ENCODE results near the gene SPACDR. TPM values are rescaled to one million over a fixed set of nuclear protein-coding genes. Genes with fewer than 3 reads are reported as not detected.

SPACDR gene
- total RNA-seq, 1 donor from 2014 or later: not detected

GRCh38 chr7:100496509-100496908 is 32.4 kb upstream of the SPACDR start:
- no peak for DNase-seq (ENCODE audit: low spot score)
- Mint-ChIP-seq H3K27me3 (ENCODE audit: insufficient read depth, low read depth) (peaks cover 9% of the 10 kb centered on the region), H3K27ac (no peak overlapping the region), H3K9me3 (no peaks in the 10 kb centered on the region), H3K4me1 (peaks cover 26% of the 10 kb centered on the region), H3K4me3 (no peak overlapping the region), H3K36me3 (peaks cover 8% of the 10 kb centered on the region)
- H3F3A ChIP-seq (ENCODE audit: low read depth): no peaks in the 10 kb centered on the region
- TF ChIP-seq EZH2 (IDR thresholded peaks at IDR 0.05): no peak
- TF ChIP-seq EZH2phosphoT487 (IDR thresholded peaks at IDR 0.05): no peak
- TF ChIP-seq CTCF (IDR thresholded peaks at IDR 0.05): no peak
- H3K9ac ChIP-seq: no peak overlapping the region
- peaks cover 17% of the 10 kb centered on the region for H3K27me3 ChIP-seq
- no peak overlapping the region for H2AFZ ChIP-seq (replicated peaks)
- H3K4me1 ChIP-seq: peaks cover 13% of the 10 kb centered on the region
- no peaks in the 10 kb centered on the region for H4K20me1 ChIP-seq (ENCODE audit: low read depth)
- no peaks in the 10 kb centered on the region for H3K9me3 ChIP-seq (ENCODE audit: low read depth)
- no peak overlapping the region for H3K4me2 ChIP-seq
- H3K79me2 ChIP-seq (ENCODE audit: low read depth): no peaks in the 10 kb centered on the region
- H3K36me3 ChIP-seq: no peaks in the 10 kb centered on the region
- no peak overlapping the region for H3K27ac ChIP-seq
- H3K4me3 ChIP-seq: no peak overlapping the region

GRCh38 chr7:100493476-100494264 is 29.6 kb upstream of the SPACDR start:
- TF ChIP-seq CTCF (IDR thresholded peaks at IDR 0.05) (no peak), EZH2 (IDR thresholded peaks at IDR 0.05) (no peak), EZH2phosphoT487 (IDR thresholded peaks at IDR 0.05) (no peak)
- peak overlapping the region; percentile 81 for H2AFZ ChIP-seq (replicated peaks)

GRCh38 chr7:100492738-100493475 is 28.8 kb upstream of the SPACDR start:
- Histone ChIP-seq H3K9ac (no peak overlapping the region), H3K79me2 (ENCODE audit: low read depth) (no peaks in the 10 kb centered on the region), H3K4me3 (peak overlapping the region; percentile 46), H3F3A (ENCODE audit: low read depth) (peaks cover 4% of the 10 kb centered on the region), H3K9me3 (ENCODE audit: low read depth) (no peaks in the 10 kb centered on the region), H4K20me1 (ENCODE audit: low read depth) (no peaks in the 10 kb centered on the region), H2AFZ (replicated peaks) (peak overlapping the region; percentile 81), H3K4me1 (peaks cover 26% of the 10 kb centered on the region), H3K36me3 (no peaks in the 10 kb centered on the region), H3K4me2 (peak overlapping the region; percentile 80), H3K27ac (no peak overlapping the region), H3K27me3 (peaks cover 17% of the 10 kb centered on the region)
- H3K4me1 Mint-ChIP-seq: peaks cover 50% of the 10 kb centered on the region
- no peak for TF ChIP-seq EZH2phosphoT487 (IDR thresholded peaks at IDR 0.05)
- TF ChIP-seq EZH2 (IDR thresholded peaks at IDR 0.05): no peak
- TF ChIP-seq CTCF (IDR thresholded peaks at IDR 0.05): no peak
- H3K9me3 Mint-ChIP-seq: no peaks in the 10 kb centered on the region
- no peak for DNase-seq (ENCODE audit: low spot score)
- peaks cover 11% of the 10 kb centered on the region for H3K36me3 Mint-ChIP-seq
- H3K27ac Mint-ChIP-seq: peak overlapping the region; percentile 7
- peak overlapping the region; percentile 76 for H3K4me3 Mint-ChIP-seq
- peaks cover 10% of the 10 kb centered on the region for H3K27me3 Mint-ChIP-seq (ENCODE audit: insufficient read depth, low read depth)

More at GRCh38 chr7:100493476-100494264, 29.6 kb upstream of the SPACDR start:
- Histone ChIP-seq H3K27ac (no peak overlapping the region), H4K20me1 (ENCODE audit: low read depth) (no peaks in the 10 kb centered on the region), H3K9ac (no peak overlapping the region), H3K79me2 (ENCODE audit: low read depth) (no peaks in the 10 kb centered on the region), H3K9me3 (ENCODE audit: low read depth) (no peaks in the 10 kb centered on the region), H3F3A (ENCODE audit: low read depth) (peaks cover 4% of the 10 kb centered on the region), H3K36me3 (no peaks in the 10 kb centered on the region), H3K4me2 (peak overlapping the region; percentile 80), H3K4me3 (peak overlapping the region; percentile 46), H3K27me3 (peaks cover 17% of the 10 kb centered on the region), H3K4me1 (peaks cover 26% of the 10 kb centered on the region)
- DNase-seq (ENCODE audit: low spot score): peak; percentile 73
- H3K4me3 Mint-ChIP-seq: peak overlapping the region; percentile 76
- no peaks in the 10 kb centered on the region for H3K9me3 Mint-ChIP-seq
- peaks cover 10% of the 10 kb centered on the region for H3K27me3 Mint-ChIP-seq (ENCODE audit: insufficient read depth, low read depth)
- no peak overlapping the region for H3K27ac Mint-ChIP-seq
- H3K36me3 Mint-ChIP-seq: peaks cover 11% of the 10 kb centered on the region
- H3K4me1 Mint-ChIP-seq: peaks cover 48% of the 10 kb centered on the region

Data from neural progenitor cell (in vitro differentiated cells).